OCI-LY1 (cell line): ENCODE data around the gene TLK2.
"Not testable (repeated sequence)": the region's sequence is repeated elsewhere in the genome, so short reads cannot be mapped to it uniquely, and the experiment has no call there.

Experiments
- H2AFZ ChIP-seq: fragments of 200-600 bp; sonication (generic), shearing (Covaris generic); 2 replicates; pipeline ENCODE4 v1.6.0; 2014; ENCODE audit warnings: antibody characterized with exemption, mild to moderate bottlenecking, low read length
- H3F3A ChIP-seq: fragments of 200-600 bp; sonication (generic), shearing (Covaris generic); 2 replicates; pipeline ENCODE4 v1.6.0; 2014; ENCODE audit warnings: mild to moderate bottlenecking, antibody characterized with exemption, low read length, moderate library complexity; ENCODE audit not compliant: insufficient read depth
- H3K27ac ChIP-seq: fragments of 200-600 bp; sonication (generic); 2 replicates; pipeline ENCODE4 v1.5.1; 2014; ENCODE audit warnings: low read length, mixed run types, mild to moderate bottlenecking, low read depth; ENCODE audit not compliant: poor library complexity, severe bottlenecking
- H3K27me3 ChIP-seq: fragments of 200-600 bp; sonication (generic); 2 replicates; pipeline ENCODE4 v1.6.0; 2014; ENCODE audit warnings: antibody characterized with exemption, mild to moderate bottlenecking, low read length, moderate library complexity; ENCODE audit not compliant: insufficient read depth
- H3K36me3 ChIP-seq: fragments of 200-600 bp; sonication (generic); 2 replicates; pipeline ENCODE4 v1.6.1; 2014; ENCODE audit warnings: mild to moderate bottlenecking, antibody characterized with exemption, low read length, moderate library complexity, mixed read lengths; ENCODE audit not compliant: insufficient read depth
- H3K4me1 ChIP-seq: fragments of 200-600 bp; sonication (generic); 2 replicates; pipeline ENCODE4 v1.5.1; 2014; ENCODE audit warnings: mild to moderate bottlenecking, low read length, moderate library complexity; ENCODE audit not compliant: insufficient read depth, severe bottlenecking
- H3K4me2 ChIP-seq: fragments of 200-600 bp; sonication (generic), shearing (Covaris generic); 2 replicates; pipeline ENCODE4 v1.6.1; 2014; ENCODE audit warnings: low read length
- H3K4me3 ChIP-seq: fragments of 200-600 bp; sonication (generic); 2 replicates; pipeline ENCODE4 v1.5.1; 2014; ENCODE audit warnings: low read length, low read depth, mild to moderate bottlenecking, mixed read lengths; ENCODE audit not compliant: poor library complexity, severe bottlenecking
- H3K79me2 ChIP-seq: fragments of 200-600 bp; shearing (Covaris generic); 2 replicates; pipeline ENCODE4 v1.6.1; 2016; ENCODE audit warnings: mixed run types, low read length, mixed read lengths; ENCODE audit not compliant: insufficient read depth
- H3K9ac ChIP-seq: fragments of 200-600 bp; sonication (generic), shearing (Covaris generic); 2 replicates; pipeline ENCODE4 v1.6.1; 2014; ENCODE audit warnings: mild to moderate bottlenecking, low read length, mixed read lengths
- H3K9me2 ChIP-seq: fragments of 200-600 bp; sonication (generic), shearing (Covaris generic); 2 replicates; pipeline ENCODE4 v1.6.1; 2014; ENCODE audit warnings: low read depth, mild to moderate bottlenecking, low read length, mixed read lengths
- H3K9me3 ChIP-seq: fragments of 200-600 bp; shearing (Covaris generic); 2 replicates; pipeline ENCODE4 v1.6.1; 2014; ENCODE audit warnings: low read length, mixed read lengths
- H4K20me1 ChIP-seq: fragments of 200-600 bp; sonication (generic), shearing (Covaris generic); 2 replicates; pipeline ENCODE4 v1.6.0; 2016; ENCODE audit warnings: mild to moderate bottlenecking, low read length; ENCODE audit not compliant: insufficient read depth
- CTCF ChIP-seq: fragments of 200-600 bp; sonication (generic), shearing (Covaris generic); IDR thresholded peaks from 2 replicates; pipeline ENCODE4 v1.5.1; 2017; ENCODE audit warnings: mild to moderate bottlenecking, antibody characterized with exemption, low read length, moderate library complexity, mixed read lengths
- EZH2 ChIP-seq: fragments of 200-600 bp; sonication (generic), shearing (Covaris generic); IDR thresholded peaks from 2 replicates; pipeline ENCODE4 v1.8.0; 2017; ENCODE audit warnings: borderline replicate concordance, mixed run types, mild to moderate bottlenecking, antibody characterized with exemption, low read length, moderate library complexity, mixed read lengths

TLK2 gene

DNA sequence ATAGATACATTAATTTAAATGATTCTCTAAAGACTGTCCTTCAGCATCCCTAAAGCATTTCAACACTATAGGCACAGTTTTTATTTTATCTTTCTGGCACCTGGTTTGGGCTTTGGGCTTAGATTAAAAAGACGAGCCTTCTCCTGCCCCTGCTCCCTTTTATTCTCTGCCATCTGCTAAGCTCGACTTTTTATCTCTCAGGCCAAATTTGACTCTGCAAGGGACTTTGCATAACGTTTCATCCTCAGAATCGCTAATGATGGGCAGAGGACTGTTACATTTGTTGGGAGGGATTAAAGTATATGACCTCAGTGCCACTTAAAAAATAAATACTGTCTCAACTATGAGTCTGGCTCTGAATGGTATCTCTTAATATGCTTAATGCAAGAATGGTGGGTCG lies 25.6 kb upstream of the TLK2 start:
- Histone ChIP-seq H3K36me3 (peaks cover 11% of the 10 kb centered on the region; the same call in 1 of the 2 replicates), H3K4me1 (peaks cover 61% of the 10 kb centered on the region), H3K9ac (peak overlapping the region; percentile 45; the same call in 1 of the 2 replicates), H3K27ac (peak overlapping the region; percentile 98)
- not testable (repeated sequence) for H3K9me3 ChIP-seq, H3K27me3 ChIP-seq, H3K4me2 ChIP-seq, H3K9me2 ChIP-seq, H4K20me1 ChIP-seq, H3K79me2 ChIP-seq, H3F3A ChIP-seq, H3K4me3 ChIP-seq, H2AFZ ChIP-seq

- H3K9me3 ChIP-seq, H4K20me1 ChIP-seq, H3K9me2 ChIP-seq, H3K27me3 ChIP-seq, H3K79me2 ChIP-seq, H3F3A ChIP-seq, H2AFZ ChIP-seq, H3K36me3 ChIP-seq: not testable (repeated sequence)
- Histone ChIP-seq H3K4me2 (peak overlapping the region; percentile 54), H3K27ac (peak overlapping the region; percentile 98), H3K4me1 (peaks cover 67% of the 10 kb centered on the region), H3K4me3 (peak overlapping the region; percentile 12), H3K9ac (peak overlapping the region; percentile 47; the same call in 1 of the 2 replicates)
Observed at GRCh38 chr17:62453656-62454055, 25.0 kb upstream of the TLK2 start.

DNA sequence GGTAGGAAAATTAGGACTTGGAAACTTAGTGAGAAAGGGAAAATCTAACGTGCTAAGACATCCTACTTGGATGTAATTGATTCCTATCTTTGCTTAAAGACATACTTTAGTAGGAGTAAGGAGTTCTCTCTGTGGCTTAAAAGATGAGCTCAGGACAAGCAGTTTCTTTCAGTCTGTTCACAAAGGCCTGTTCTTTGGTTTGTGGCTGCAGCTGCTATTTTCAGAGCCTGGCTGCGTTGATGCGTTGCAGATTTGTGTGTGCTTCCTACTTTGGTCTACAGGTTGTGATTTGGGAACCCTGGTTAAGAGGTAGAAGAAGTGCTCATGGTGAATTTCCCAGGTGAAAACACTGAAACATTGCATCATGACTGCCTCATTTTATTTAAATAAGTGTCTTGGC lies 24.5 kb upstream of the TLK2 start:
- not testable (repeated sequence) for H3F3A ChIP-seq
- peak overlapping the region; percentile 54 for H3K4me2 ChIP-seq

GRCh38 chr17:62456016-62456415 lies 22.6 kb upstream of the TLK2 start:
- TF ChIP-seq CTCF (no peak), EZH2 (no peak)
- Histone ChIP-seq H3K4me1 (peaks cover 85% of the 10 kb centered on the region), H3K4me2 (no peak overlapping the region)

More for the DNA sequence above, 24.5 kb upstream of the TLK2 start:
- peak overlapping the region; percentile 12 for H3K4me3 ChIP-seq
- H4K20me1 ChIP-seq, H3K79me2 ChIP-seq, H3K9me2 ChIP-seq, H2AFZ ChIP-seq, H3K36me3 ChIP-seq, H3K27me3 ChIP-seq, H3K9me3 ChIP-seq: not testable (repeated sequence)
- H3K27ac ChIP-seq: peak overlapping the region; percentile 98
- peak overlapping the region; percentile 47; the same call in 1 of the 2 replicates for H3K9ac ChIP-seq
- H3K4me1 ChIP-seq: peaks cover 71% of the 10 kb centered on the region

DNA sequence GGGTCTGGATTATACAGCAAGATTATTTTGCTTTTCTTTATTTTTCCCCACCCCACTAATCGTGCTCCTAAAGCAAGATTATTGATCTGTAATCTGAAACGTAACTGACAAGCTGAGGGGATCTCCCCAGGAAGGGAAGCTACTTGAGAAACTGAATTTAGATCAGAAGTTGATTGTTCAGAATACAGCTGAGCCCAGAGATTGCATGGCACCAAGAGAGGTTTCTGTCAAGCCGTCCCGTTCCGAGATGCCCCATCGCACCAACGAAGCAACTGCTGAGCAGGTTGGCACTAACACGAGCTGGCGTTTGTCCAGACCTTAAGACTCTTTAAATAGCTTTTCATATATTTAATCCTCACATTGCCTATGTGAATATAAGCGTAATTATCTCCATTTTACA lies 20.1 kb upstream of the TLK2 start:
- not testable (repeated sequence) for H2AFZ ChIP-seq, H3K27me3 ChIP-seq, H3K9me2 ChIP-seq, H3K9me3 ChIP-seq, H4K20me1 ChIP-seq, H3K79me2 ChIP-seq, H3F3A ChIP-seq, H3K36me3 ChIP-seq
- Histone ChIP-seq H3K27ac (peak overlapping the region; percentile 98), H3K4me3 (peak overlapping the region; percentile 37), H3K9ac (peak overlapping the region; percentile 60), H3K4me2 (peak overlapping the region; percentile 66), H3K4me1 (peaks cover 79% of the 10 kb centered on the region)

More at GRCh38 chr17:62456016-62456415, 22.6 kb upstream of the TLK2 start:
- no peaks in the 10 kb centered on the region for H3K27me3 ChIP-seq
- H3K27ac ChIP-seq: peak overlapping the region; percentile 98
- no peak overlapping the region for H3K4me3 ChIP-seq
- H2AFZ ChIP-seq: no peak overlapping the region
- H3K9me2 ChIP-seq: no peaks in the 10 kb centered on the region
- no peaks in the 10 kb centered on the region for H3K36me3 ChIP-seq
- H3K9me3 ChIP-seq: no peaks in the 10 kb centered on the region
- H3F3A ChIP-seq: no peaks in the 10 kb centered on the region; the same call in 1 of the 2 replicates
- no peaks in the 10 kb centered on the region for H4K20me1 ChIP-seq
- no peaks in the 10 kb centered on the region for H3K79me2 ChIP-seq
- peak overlapping the region; percentile 6; the same call in 1 of the 2 replicates for H3K9ac ChIP-seq

- H3K9ac ChIP-seq, H3K79me2 ChIP-seq, H3K9me3 ChIP-seq, H4K20me1 ChIP-seq, H3K27ac ChIP-seq, H2AFZ ChIP-seq, H3K27me3 ChIP-seq, H3K9me2 ChIP-seq, H3K4me2 ChIP-seq, H3K36me3 ChIP-seq, H3K4me3 ChIP-seq, H3F3A ChIP-seq: not testable (repeated sequence)
- H3K4me1 ChIP-seq: peaks cover 23% of the 10 kb centered on the region
Observed at GRCh38 chr17:62464422-62464821, 14.2 kb upstream of the TLK2 start.

DNA sequence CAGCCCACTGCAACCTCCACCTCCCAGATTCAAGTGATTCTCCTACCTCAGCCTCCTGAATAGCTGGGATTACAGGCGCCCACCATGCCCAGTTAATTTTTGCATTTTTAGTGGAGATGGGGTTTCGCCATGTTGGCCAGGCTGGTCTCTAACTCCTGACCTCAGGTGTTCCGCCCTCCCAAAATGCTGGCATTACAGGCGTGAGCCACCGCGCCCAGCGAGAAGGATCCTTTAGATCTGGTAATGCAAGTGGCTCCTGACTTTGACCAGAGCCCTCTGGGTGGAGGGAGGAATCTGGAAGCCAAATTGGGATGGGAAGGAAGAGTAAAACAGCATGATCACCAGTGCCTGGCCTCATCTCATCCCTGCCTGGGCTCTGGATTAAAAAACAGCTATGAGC lies 13.4 kb upstream of the TLK2 start:
- H3K9me3 ChIP-seq, H3K79me2 ChIP-seq: not testable (repeated sequence)

More for the DNA sequence above, 13.4 kb upstream of the TLK2 start:
- H3K27ac ChIP-seq, H3K9ac ChIP-seq, H3K9me2 ChIP-seq, H3K4me2 ChIP-seq, H3F3A ChIP-seq, H2AFZ ChIP-seq, H4K20me1 ChIP-seq, H3K36me3 ChIP-seq, H3K4me3 ChIP-seq, H3K27me3 ChIP-seq: not testable (repeated sequence)
- peaks cover 25% of the 10 kb centered on the region for H3K4me1 ChIP-seq
